IPS DF 4.7 (cell line): Measurements from ENCODE around the gene TUBGCP2.

Experiments
- DNase-seq: peaks from one replicate; pipeline ENCODE4 v3.0.0-alpha.2; 2013; ENCODE audit warnings: low spot score; ENCODE audit errors: extremely low read depth

TUBGCP2 gene

DNA sequence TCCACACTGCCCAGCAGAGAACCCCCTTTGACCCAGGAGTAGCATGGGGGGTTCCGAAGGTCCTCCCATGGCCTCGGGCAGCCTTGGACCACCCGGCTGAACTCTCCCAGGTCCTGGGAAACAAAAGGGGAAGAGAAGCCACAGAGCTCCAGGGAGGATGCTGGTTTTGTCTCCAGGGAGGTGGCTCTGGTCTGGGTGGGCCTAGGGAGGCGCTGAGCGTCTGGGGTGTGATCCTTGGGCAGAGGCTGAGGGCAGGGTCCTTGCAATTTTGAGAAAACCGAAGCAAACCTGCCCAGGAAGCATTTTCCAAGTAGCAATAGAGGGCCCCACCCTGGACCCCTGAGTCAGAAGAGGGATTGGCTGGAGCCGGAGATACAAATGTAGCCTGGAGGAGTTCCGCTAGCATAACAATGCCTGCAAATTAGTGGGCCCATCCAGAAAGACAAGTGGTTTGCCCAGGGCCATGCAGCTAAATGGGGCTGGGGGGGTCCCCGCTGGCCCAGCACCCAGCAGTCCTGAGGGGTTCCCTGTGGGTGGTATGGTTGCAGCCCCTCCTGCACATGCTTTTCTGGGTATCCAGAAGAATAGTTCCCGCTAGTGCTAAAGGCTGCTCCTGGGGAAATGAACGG, 76.6 kb downstream of the TUBGCP2 start:
- no peak for DNase-seq

DNA sequence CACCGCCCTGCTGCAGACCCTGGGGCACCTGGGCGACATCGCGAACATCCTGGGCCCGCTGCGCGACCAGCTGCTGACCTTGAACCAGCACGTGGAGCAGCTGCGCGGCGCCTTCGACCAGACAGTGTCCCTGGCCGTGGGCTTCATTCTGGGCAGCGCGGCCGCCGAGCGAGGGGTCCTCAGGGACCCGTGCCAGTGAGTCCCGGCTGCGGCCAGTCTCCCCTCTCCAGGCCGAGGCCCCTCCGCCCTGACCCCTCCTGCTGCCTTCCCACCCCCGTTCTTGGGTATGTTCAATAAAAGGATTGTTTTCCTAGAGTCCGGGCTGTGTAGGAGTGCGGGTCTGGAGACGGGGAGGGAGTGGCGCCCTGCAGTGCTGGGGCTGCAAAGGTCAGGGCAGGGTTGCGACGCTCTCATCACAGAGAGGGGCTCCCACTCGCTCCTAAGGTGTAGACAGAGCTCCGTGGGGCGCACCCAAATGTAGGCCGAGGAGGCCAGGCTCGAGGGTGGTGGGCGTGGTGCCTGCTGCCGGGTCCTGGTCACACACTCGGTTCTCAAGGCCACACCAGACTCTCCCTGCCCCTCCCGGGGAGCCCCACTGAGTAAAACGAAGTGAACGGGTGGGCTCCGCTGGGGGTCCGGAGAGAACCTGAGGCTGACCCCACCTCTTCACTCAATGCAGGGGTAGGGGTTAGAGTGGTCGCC, 77.3 kb downstream of the TUBGCP2 start:
- no peak for DNase-seq

DNA sequence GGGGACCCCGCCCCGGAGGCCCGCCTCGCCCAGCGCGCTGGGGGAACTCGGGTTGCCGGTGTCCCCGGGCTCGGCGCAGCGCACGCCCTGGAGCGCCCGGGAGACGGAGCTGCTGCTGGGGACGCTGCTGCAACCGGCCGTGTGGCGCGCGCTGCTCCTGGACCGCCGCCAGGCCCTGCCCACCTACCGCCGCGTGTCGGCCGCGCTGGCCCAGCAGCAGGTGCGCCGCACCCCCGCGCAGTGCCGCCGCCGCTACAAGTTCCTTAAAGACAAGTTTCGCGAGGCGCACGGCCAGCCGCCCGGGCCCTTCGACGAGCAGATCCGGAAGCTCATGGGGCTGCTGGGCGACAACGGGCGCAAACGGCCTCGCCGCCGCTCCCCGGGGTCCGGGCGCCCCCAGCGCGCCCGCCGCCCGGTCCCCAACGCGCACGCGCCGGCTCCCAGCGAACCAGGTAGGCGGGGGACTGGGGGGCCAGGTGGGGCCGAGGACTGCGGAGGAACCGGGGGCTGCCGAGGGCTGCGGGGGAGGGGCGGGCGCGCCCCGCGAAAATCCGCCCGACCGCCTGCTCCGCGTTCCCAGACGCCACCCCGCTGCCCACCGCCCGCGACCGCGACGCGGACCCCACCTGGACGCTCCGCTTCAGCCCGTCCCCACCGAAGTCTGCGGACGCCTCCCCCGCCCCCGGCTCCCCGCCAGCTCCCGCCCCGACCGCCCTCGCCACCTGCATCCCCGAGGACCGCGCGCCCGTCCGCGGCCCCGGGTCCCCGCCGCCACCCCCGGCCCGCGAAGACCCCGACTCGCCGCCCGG, 78.1 kb downstream of the TUBGCP2 start:
- no peak for DNase-seq

DNA sequence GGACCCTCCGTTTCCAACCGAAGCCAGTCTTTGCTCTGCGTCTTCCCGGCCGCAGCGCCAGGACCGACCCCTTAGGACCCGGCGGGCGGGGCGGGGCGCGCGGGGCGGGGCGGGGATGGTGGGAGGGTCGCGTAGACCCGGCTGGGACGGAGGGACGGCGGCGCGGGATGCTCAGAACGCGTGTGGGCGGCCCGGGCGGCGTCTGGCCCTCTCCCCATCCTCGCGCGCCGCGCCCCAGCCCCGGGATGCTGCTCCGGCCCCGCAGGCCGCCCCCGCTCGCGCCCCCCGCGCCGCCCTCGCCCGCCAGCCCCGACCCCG, 78.7 kb downstream of the TUBGCP2 start, which contains the start of gene UTF1:
Gene UTF1 (plus strand): TSS at position 174 of the 318 bp plus-strand sequence. CDS start 72 bp downstream, at position 246.
- DNase-seq = no peak

DNA sequence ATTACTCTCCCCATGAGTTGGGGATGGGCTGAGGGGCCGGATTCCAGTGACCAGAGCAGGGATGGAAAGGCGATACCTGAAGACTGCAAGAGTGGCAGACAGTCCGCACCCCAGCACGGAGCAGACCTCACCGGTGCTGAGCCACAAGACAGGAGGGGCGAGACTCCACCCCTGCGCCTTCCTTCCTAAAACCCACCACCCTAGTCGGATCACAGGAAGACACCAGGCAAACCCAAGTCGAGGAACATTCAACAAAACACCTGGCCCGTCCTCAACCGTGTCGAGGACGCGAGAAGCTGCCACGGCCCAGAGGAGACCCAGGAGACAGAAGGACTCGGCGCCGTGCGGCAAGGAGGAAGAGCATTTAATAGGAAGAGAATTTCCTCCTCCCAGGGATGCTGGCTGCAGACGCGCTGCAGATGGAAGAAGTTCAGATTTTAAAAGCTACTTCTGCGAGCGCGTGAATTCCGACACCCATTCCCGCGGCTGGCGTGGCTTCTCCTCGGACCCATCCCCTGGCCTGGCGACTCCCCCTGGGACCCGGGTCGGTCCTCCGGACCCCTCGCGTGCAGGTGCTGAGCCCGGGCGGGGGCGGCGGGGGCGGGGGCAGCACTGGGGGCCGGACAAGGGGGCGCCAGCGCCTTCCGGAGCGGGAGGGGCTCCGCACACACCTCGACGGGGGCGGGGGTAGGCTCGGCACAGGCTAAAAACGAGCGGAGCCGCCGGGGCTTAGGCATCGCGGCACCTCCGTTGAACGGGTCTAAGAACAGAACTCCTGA, 79.2 kb downstream of the TUBGCP2 start:
- DNase-seq = no peak
